Coronary artery (tissue), 2 donors: ENCODE data around the gene MYO16.

Source experiments
- DNase-seq: peaks from one replicate; pipeline ENCODE4 v3.0.0-alpha.2; 2017; ENCODE audit warnings: low spot score
- H3K27ac ChIP-seq, 2 donors: fragments of 200-600 bp; sonication (generic); one replicate each; pipeline ENCODE4 v1.5.1; 2016 to 2019
- H3K4me3 ChIP-seq: fragments of 200-600 bp; sonication (generic); 2 replicates; pipeline ENCODE4 v1.5.1; 2016; ENCODE audit warnings: mild to moderate bottlenecking, moderate library complexity
- CTCF ChIP-seq: fragments of 200-600 bp; sonication (generic); IDR thresholded peaks from one replicate; pipeline ENCODE4 v1.5.1; 2019; ENCODE audit warnings: antibody characterized with exemption

Gene MYO16

GRCh38 chr13:109207622-109208021 is 578.2 kb downstream of the MYO16 start:
- DNase-seq: no peak
- H3K27ac ChIP-seq: no peak overlapping the region
- no peak overlapping the region for H3K4me3 ChIP-seq
- no peak for TF ChIP-seq CTCF

DNA sequence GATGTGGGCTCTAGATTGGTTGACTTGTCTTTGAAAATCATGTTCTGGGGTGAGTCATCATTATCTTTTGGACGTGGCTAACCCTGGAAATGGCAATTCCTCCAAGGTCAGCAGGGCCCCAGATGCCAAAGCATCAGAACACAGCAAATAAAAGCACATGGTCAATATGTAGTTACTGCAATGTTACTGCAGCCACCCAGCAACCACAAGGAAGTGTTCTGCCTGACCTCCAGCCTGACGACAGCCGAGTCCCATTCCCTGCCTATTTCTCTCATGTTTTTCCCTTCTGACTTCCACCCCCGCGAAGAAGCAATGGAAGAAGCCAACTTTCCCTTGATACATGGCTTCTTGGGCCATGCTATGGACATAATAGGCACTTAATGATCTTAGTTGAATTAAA is 579.1 kb downstream of the MYO16 start:
- no peak overlapping the region for H3K4me3 ChIP-seq
- no peak for DNase-seq
- no peak for TF ChIP-seq CTCF
- H3K27ac ChIP-seq: no peak overlapping the region

GRCh38 chr13:109209526-109209925 is 580.1 kb downstream of the MYO16 start:
- DNase-seq: no peak
- Histone ChIP-seq H3K4me3 (no peak overlapping the region), H3K27ac (no peak overlapping the region)
- TF ChIP-seq CTCF: no peak

DNA sequence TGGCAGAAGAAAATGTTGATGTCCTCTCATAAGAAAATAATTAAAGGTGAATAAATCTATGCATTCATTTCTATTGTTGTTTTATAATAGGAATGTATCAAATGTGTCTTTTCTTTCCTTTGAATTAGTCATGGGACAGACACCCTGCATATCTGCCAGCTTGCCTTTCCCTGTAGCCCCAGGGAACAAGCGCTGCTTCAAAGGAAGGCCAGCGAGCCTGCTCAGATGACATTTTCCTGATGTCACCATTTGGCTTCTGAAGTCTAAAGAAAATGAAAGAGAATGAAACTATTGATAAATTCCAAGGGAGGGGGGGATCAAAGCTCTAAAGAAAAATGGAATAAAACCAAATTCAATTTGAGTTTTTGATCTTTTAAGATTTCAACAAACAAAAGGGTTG is 582.2 kb downstream of the MYO16 start:
- DNase-seq: no peak
- no peak for TF ChIP-seq CTCF
- no peak overlapping the region for H3K27ac ChIP-seq
- no peak overlapping the region for H3K4me3 ChIP-seq

GRCh38 chr13:109212650-109213049 is 583.2 kb downstream of the MYO16 start:
- H3K27ac ChIP-seq: no peak overlapping the region
- H3K4me3 ChIP-seq: no peak overlapping the region
- no peak for TF ChIP-seq CTCF
- no peak for DNase-seq

DNA sequence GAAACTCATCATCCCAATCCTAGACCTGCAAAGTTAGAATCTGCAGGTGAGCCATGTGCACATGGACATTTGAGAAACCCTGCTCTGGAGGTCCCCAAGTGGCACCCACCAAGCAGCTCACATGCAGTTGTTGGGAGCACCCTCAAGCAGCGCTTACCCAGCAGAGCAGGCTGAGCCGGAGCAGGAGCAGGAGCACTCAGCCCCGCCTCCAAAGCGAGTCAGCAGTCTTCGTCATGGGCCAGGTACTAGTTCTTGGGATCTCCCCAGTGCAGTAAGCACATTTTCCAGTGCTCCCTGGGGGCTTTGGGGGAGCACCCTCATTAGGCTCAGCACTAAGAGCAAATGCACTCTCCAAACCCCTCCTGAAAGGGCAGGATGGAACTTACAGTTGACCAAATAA is 584.3 kb downstream of the MYO16 start:
- DNase-seq: no peak
- no peak for TF ChIP-seq CTCF
- H3K27ac ChIP-seq: no peak overlapping the region
- H3K4me3 ChIP-seq: no peak overlapping the region

DNA sequence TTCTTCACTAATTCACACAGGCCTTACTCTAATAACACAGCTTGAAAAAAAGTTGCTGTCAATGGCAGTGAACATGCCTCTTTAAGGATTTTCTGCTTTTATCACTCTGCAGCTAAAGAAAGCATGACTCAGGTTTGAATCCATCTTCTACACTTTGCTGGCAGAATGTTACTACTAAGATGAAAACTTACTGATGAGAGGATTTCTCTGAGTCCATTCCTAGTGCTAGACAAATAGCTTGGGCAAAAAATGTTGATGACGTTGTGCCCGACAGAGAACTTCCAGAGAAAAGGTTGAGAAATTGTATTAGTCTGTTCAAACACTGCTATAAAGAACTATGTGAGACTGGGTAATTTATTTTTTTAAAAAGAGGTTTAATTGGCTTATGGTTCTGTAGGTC is 585.0 kb downstream of the MYO16 start:
- Histone ChIP-seq H3K27ac (no peak overlapping the region), H3K4me3 (no peak overlapping the region)
- TF ChIP-seq CTCF: no peak
- DNase-seq: no peak
